ENCODE measurements around the gene TSHZ2.

- TF ChIP-seq, protein P1, sequence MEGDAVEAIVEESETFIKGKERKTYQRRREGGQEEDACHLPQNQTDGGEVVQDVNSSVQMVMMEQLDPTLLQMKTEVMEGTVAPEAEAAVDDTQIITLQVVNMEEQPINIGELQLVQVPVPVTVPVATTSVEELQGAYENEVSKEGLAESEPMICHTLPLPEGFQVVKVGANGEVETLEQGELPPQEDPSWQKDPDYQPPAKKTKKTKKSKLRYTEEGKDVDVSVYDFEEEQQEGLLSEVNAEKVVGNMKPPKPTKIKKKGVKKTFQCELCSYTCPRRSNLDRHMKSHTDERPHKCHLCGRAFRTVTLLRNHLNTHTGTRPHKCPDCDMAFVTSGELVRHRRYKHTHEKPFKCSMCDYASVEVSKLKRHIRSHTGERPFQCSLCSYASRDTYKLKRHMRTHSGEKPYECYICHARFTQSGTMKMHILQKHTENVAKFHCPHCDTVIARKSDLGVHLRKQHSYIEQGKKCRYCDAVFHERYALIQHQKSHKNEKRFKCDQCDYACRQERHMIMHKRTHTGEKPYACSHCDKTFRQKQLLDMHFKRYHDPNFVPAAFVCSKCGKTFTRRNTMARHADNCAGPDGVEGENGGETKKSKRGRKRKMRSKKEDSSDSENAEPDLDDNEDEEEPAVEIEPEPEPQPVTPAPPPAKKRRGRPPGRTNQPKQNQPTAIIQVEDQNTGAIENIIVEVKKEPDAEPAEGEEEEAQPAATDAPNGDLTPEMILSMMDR (IDR thresholded peaks at IDR 0.05; ENCODE audit: poor library complexity, severe bottlenecking) = no peak
- TF ChIP-seq EZH2 (IDR thresholded peaks at IDR 0.05; ENCODE audit: borderline replicate concordance, insufficient read depth, low read length, poor library complexity, severe bottlenecking) (no peak), RAD21 (conservative IDR thresholded peaks at IDR 0.05) (no peak), POLR2AphosphoS5 (IDR thresholded peaks at IDR 0.05) (no peak), EP300 (conservative IDR thresholded peaks at IDR 0.05; ENCODE audit: poor library complexity, severe bottlenecking) (no peak), TAF1 (IDR thresholded peaks at IDR 0.05; ENCODE audit: low read depth) (no peak), MXI1 (conservative IDR thresholded peaks at IDR 0.05; ENCODE audit: poor library complexity, severe bottlenecking) (no peak), SMC3 (conservative IDR thresholded peaks at IDR 0.05; ENCODE audit: poor library complexity) (no peak), REST (IDR thresholded peaks at IDR 0.05; ENCODE audit: borderline replicate concordance) (no peak)
Observed at GRCh38 chr20:53222416-53222815, 250.3 kb downstream of the TSHZ2 start.
